Heart left ventricle (tissue), 16 donors: ENCODE data around the gene NDUFA8. TPM values are rescaled to one million over a fixed set of nuclear protein-coding genes. Genes with fewer than 3 reads are reported as not detected.

Source experiments
- ATAC-seq, 4 donors: fragments of 200-7000 bp; cut with Tn5 transposase; one replicate each; pipeline ENCODE4 v1.9.1; 2020 to 2022; ENCODE audit warnings: moderate library complexity in 4 of 4, mild to moderate bottlenecking in 3 of 4, moderate number of reproducible peaks in 1 of 4
- DNase-seq, 5 donors: peaks; one replicate each; pipeline ENCODE4 v3.0.0-alpha.2; 2020
- H3K27ac ChIP-seq, 12 donors: fragments of 200-600 bp; sonication (generic) in 4 of 12; one replicate each; pipeline versions ENCODE4 v1.5.0 to v1.8.0; 2016 to 2022; ENCODE audit warnings: mild to moderate bottlenecking in 2 of 12
- H3K27me3 ChIP-seq, 9 donors: fragments of 200-600 bp; sonication (generic) in 2 of 9; one replicate each; pipeline versions ENCODE4 v1.5.1 to v1.8.0; 2016 to 2022; ENCODE audit warnings: mild to moderate bottlenecking in 3 of 9
- H3K36me3 ChIP-seq, 9 donors: fragments of 200-600 bp; sonication (generic) in 2 of 9; one replicate each; pipeline versions ENCODE4 v1.5.0 to v1.8.0; 2018 to 2022; ENCODE audit warnings: mild to moderate bottlenecking in 2 of 9
- H3K4me1 ChIP-seq, 12 donors: fragments of 200-600 bp; sonication (generic) in 4 of 12; one replicate each; pipeline versions ENCODE4 v1.5.0 to v1.8.0; 2016 to 2022; ENCODE audit warnings: mild to moderate bottlenecking in 3 of 12
- H3K4me3 ChIP-seq, 12 donors: fragments of 200-600 bp; sonication (generic) in 4 of 12; one replicate each; pipeline versions ENCODE4 v1.5.0 to v1.8.0; 2017 to 2022; ENCODE audit warnings: mild to moderate bottlenecking in 9 of 12, moderate library complexity in 4 of 12
- H3K9me3 ChIP-seq, 12 donors: fragments of 200-600 bp; sonication (generic) in 4 of 12; one replicate each; pipeline versions ENCODE4 v1.5.0 to v1.8.0; 2016 to 2022; ENCODE audit warnings: mild to moderate bottlenecking in 1 of 12
- CTCF ChIP-seq, 12 donors: fragments of 200-600 bp; sonication (generic) in 4 of 12; IDR thresholded peaks; one replicate each; pipeline versions ENCODE4 v1.5.0 to v1.8.0; 2018 to 2022; ENCODE audit warnings: antibody characterized with exemption in 12 of 12, mild to moderate bottlenecking in 5 of 12
- POLR2A ChIP-seq, 2 donors: fragments of 450-650 bp; IDR thresholded peaks; one replicate each; pipeline ENCODE4 v1.6.1; 2017; ENCODE audit warnings: antibody characterized with exemption in 2 of 2, mild to moderate bottlenecking in 2 of 2, moderate library complexity in 2 of 2
- WGBS, 4 donors: extraction: QIAGEN DNeasy Blood & Tissue Kit in 2 of 4; methylation state at CpG; one replicate each; pipeline versions ENCODE4 v1.1.5 to v1.1.7; 2013 to 2018; 5-methylcytosine and 5-hydroxymethylcytosine counted together
- intact Hi-C, 10 donors: fragments of 100-400 bp; cut with DNase I; formaldehyde crosslinking; loops; one replicate each; pipeline versions ENCODE4 v1.11.1 to v1.14.2; 2022
- polyA plus RNA-seq, 2 donors: library from polyadenylated mRNA; stranded (reverse); fragments of 200-250 nt; gene quantifications; one replicate each; pipeline ENCODE4 v1.2.3, GENCODE V29; 2013
- total RNA-seq, 9 donors: library from RNA; depleted of rRNA in 2 of 9; stranded (reverse); fragments of >200 nt in 2 of 9; fragmentation: NEBNext Ultra II Directional in 3 of 9; extraction: Animal tissue kit (Norgen Biotek cat#: 25700) in 3 of 9; gene quantifications; one replicate each; pipeline versions ENCODE4 v1.1.0 to v1.2.4, GENCODE V29; 2016 to 2023
- donor health status: ischemic (EF 13 %, LVEDD 7.1; RV severe dilation, severe dysfunction).
- donor health status: healthy with polysubstance abuse.
- donor health status: DM: no; HTN: yes; CAD: no.
- donor health status: DM: no; HTN: no; CAD: no.
- donor health status: ischemic (EF 25% LVEDD 6.9; RV normal size, moderate dysfunction).
- donor health status: ischemic (EF 25% LVEDD 5.7; RV mildly dilated, moderate dysfunction).
- donor health status: healthy.
- donor health status: DM: yes; HTN: yes; CAD: no.
- donor health status: ischemic (EF 35%, LVEDD 5.7; RV mildly dilated, moderate dysfunction).
- donor health status: nonischemic (EF 11% LVEDD 7.7; RV severe dilation, severe dysfunction).
- donor health status: DM: yes; HTN: yes; CAD: no.
- donor health status: PGD.
- donor health status: ischemic (EF 29% LVEDD 5.4; RV normal size, mild dysfunction).
- donor health status: nonischemic (EF 23%, LVEDD 6.1; RV moderate dilation, normal function).

Gene NDUFA8
- total and polyA plus RNA-seq, 11 donors = 183 to 919 (median 261) TPM

GRCh38 chr9:122144836-122145591, 14.6 kb downstream of the NDUFA8 start:
- TF ChIP-seq CTCF (IDR thresholded peaks at IDR 0.05) (peak; percentile 12 to 58 (median 36)), POLR2A (IDR thresholded peaks at IDR 0.05) (no peak)
- Histone ChIP-seq H3K36me3 (peaks cover 0 to 85% (median 82%) of the 10 kb centered on the region in 9 donors), H3K27me3 (no peaks in the 10 kb centered on the region), H3K9me3 (no peaks in the 10 kb centered on the region), H3K4me1 (peaks cover 7 to 51% (median 25%) of the 10 kb centered on the region in 12 donors), H3K4me3 (no peak overlapping the region), H3K27ac (peak overlapping the region in 2 of 12 donors; percentile 38 to 56)
- 60 to 83% (median 63%) methylated on average over 3 of the region's 3 CpGs for WGBS, 4 donors
- ATAC-seq (peak in 1 of 4 donors; percentile 59), DNase-seq (no peak)
- intact Hi-C loops = loop anchor here in 2 of 10 donors (5.0 to 10.0 kb wide), 2 partner anchors 110 to 202 kb away; no protein-coding TSS in a partner anchor

- intact Hi-C loops = loop anchor here in 2 of 10 donors (5.0 to 10.0 kb wide), 2 partner anchors 111 to 203 kb away; no protein-coding TSS in a partner anchor
- Histone ChIP-seq H3K4me1 (peaks cover 7 to 51% (median 25%) of the 10 kb centered on the region in 12 donors), H3K9me3 (no peaks in the 10 kb centered on the region), H3K27ac (peak overlapping the region in 6 of 12 donors; percentile 27 to 57 (median 51)), H3K27me3 (no peaks in the 10 kb centered on the region), H3K36me3 (peaks cover 0 to 74% (median 71%) of the 10 kb centered on the region in 9 donors), H3K4me3 (no peak overlapping the region)
- TF ChIP-seq POLR2A (IDR thresholded peaks at IDR 0.05) (no peak), CTCF (IDR thresholded peaks at IDR 0.05) (no peak)
- WGBS, 4 donors = 59 to 70% (median 65%) methylated on average over 14 of the region's 14 CpGs
- DNase-seq = no peak
- ATAC-seq = no peak
Measured at GRCh38 chr9:122143876-122144405, 15.6 kb downstream of the NDUFA8 start.

GRCh38 chr9:122143296-122143695, 16.3 kb downstream of the NDUFA8 start:
- no peak for DNase-seq
- Histone ChIP-seq H3K9me3 (no peaks in the 10 kb centered on the region), H3K27me3 (no peaks in the 10 kb centered on the region), H3K4me3 (no peak overlapping the region), H3K27ac (peak overlapping the region in 6 of 12 donors; percentile 27 to 57 (median 51)), H3K4me1 (peaks cover 7 to 51% (median 25%) of the 10 kb centered on the region in 12 donors), H3K36me3 (peaks cover 0 to 68% (median 65%) of the 10 kb centered on the region in 9 donors)
- TF ChIP-seq POLR2A (IDR thresholded peaks at IDR 0.05) (no peak), CTCF (IDR thresholded peaks at IDR 0.05) (no peak)
- peak in 1 of 4 donors; percentile 13 for ATAC-seq
- 50 to 89% (median 60%) methylated on average over 1 of the region's 1 CpG for WGBS, 4 donors
- intact Hi-C loops = loop anchor here in 2 of 10 donors (5.0 to 10.0 kb wide), 2 partner anchors 112 to 204 kb away; no protein-coding TSS in a partner anchor

- Histone ChIP-seq H3K27me3 (no peaks in the 10 kb centered on the region), H3K9me3 (no peaks in the 10 kb centered on the region), H3K27ac (peak overlapping the region; percentile 19 to 75 (median 48)), H3K36me3 (peaks cover 0 to 52% (median 49%) of the 10 kb centered on the region in 9 donors), H3K4me3 (no peak overlapping the region), H3K4me1 (peaks cover 7 to 51% (median 25%) of the 10 kb centered on the region in 12 donors)
- no peak for TF ChIP-seq POLR2A (IDR thresholded peaks at IDR 0.05)
- no peak for TF ChIP-seq CTCF (IDR thresholded peaks at IDR 0.05)
- peak in 3 of 4 donors; percentile 21 to 62 (median 44) for ATAC-seq
- DNase-seq = no peak
- intact Hi-C loops = loop anchor here in 2 of 10 donors (5.0 to 10.0 kb wide), 2 partner anchors 113 to 206 kb away; no protein-coding TSS in a partner anchor
- 58 to 77% (median 68%) methylated on average over 5 of the region's 5 CpGs for WGBS, 4 donors
Measured at GRCh38 chr9:122141671-122142070, 17.9 kb downstream of the NDUFA8 start.
